GM21447 (cell line): ENCODE results near the gene STYXL2.

Experiments
- ATAC-seq: cut with Tn5 transposase; IDR thresholded peaks from one replicate; pipeline ENCODE4 v1.9.1; 2021; ENCODE audit not compliant: unreplicated experiment

STYXL2 gene

GRCh38 chr1:167077868-167078210, 16.0 kb upstream of the STYXL2 start:
- no peak for ATAC-seq

GRCh38 chr1:167081594-167082156, 12.2 kb upstream of the STYXL2 start:
- no peak for ATAC-seq

GRCh38 chr1:167082511-167083027, 11.3 kb upstream of the STYXL2 start:
- ATAC-seq, result no peak

GRCh38 chr1:167083066-167083665, 10.7 kb upstream of the STYXL2 start:
- ATAC-seq, result no peak

GRCh38 chr1:167083871-167084270, 10.0 kb upstream of the STYXL2 start:
- ATAC-seq, result no peak

GRCh38 chr1:167084757-167085156, 9.1 kb upstream of the STYXL2 start:
- no peak for ATAC-seq

- no peak for ATAC-seq
Measured at GRCh38 chr1:167086033-167086432, 7.8 kb upstream of the STYXL2 start.

GRCh38 chr1:167086768-167087167, 7.1 kb upstream of the STYXL2 start:
- ATAC-seq, result no peak

- no peak for ATAC-seq
Measured at GRCh38 chr1:167088746-167089417, 5.0 kb upstream of the STYXL2 start.

GRCh38 chr1:167089939-167090313, 3.9 kb upstream of the STYXL2 start:
- no peak for ATAC-seq

GRCh38 chr1:167090314-167090942, 3.4 kb upstream of the STYXL2 start, which contains the start of gene GPA33:
TSS of gene GPA33 (minus strand) at chr1:167090377. CDS start at chr1:167090287, 90 bp downstream.
- ATAC-seq, result peak; percentile 59

- ATAC-seq, result no peak
Measured at GRCh38 chr1:167092653-167093052, 1.2 kb upstream of the STYXL2 start.

- ATAC-seq, result no peak
Measured at GRCh38 chr1:167094690-167095089, 815 bp downstream of the STYXL2 start.

- ATAC-seq, result no peak
Measured at GRCh38 chr1:167095368-167095767, 1.5 kb downstream of the STYXL2 start.

- no peak for ATAC-seq
Measured at GRCh38 chr1:167099851-167100250, 6.0 kb downstream of the STYXL2 start.

GRCh38 chr1:167100730-167101129, 6.9 kb downstream of the STYXL2 start:
- ATAC-seq, result no peak

- ATAC-seq, result no peak
Measured at GRCh38 chr1:167101754-167102153, 7.9 kb downstream of the STYXL2 start.

GRCh38 chr1:167102906-167103573, 9.2 kb downstream of the STYXL2 start:
- ATAC-seq, result no peak

GRCh38 chr1:167104256-167104633, 10.4 kb downstream of the STYXL2 start:
- no peak for ATAC-seq

- no peak for ATAC-seq
Measured at GRCh38 chr1:167105271-167106118, 11.6 kb downstream of the STYXL2 start.

- ATAC-seq, result no peak
Measured at GRCh38 chr1:167106119-167106461, 12.2 kb downstream of the STYXL2 start.
